GM10248 (cell line): ENCODE results near the gene GSX1.
A peak's percentile ranks its signal among the peaks of the same experiment; 100 is the strongest.

Source experiments
- CTCF ChIA-PET: fragments of 300-600 bp; sonication (Branson Sonifier 250); formaldehyde crosslinking; extraction: SDS; loops from one replicate; lab custom pipeline; 2021; ENCODE audit warnings: antibody characterized with exemption; lab: Yijun Ruan, JAX
- POLR2A ChIA-PET: fragments of 350-650 bp; sonication (Branson Sonifier 250); formaldehyde crosslinking; extraction: SDS; loops from one replicate; lab custom pipeline; 2020; ENCODE audit warnings: antibody characterized with exemption; lab: Yijun Ruan, JAX
- DNase-seq: peaks from one replicate; pipeline ENCODE4 v3.0.0; 2012; ENCODE audit errors: extremely low spot score
- TF ChIP-seq, protein P1 (sequence below): IDR thresholded peaks from 2 replicates; pipeline ENCODE4 v1.5.1; 2012; ENCODE audit warnings: mild to moderate bottlenecking, low read depth; ENCODE audit errors: extremely low read depth, missing control alignments, control extremely low read depth

Gene GSX1

DNA sequence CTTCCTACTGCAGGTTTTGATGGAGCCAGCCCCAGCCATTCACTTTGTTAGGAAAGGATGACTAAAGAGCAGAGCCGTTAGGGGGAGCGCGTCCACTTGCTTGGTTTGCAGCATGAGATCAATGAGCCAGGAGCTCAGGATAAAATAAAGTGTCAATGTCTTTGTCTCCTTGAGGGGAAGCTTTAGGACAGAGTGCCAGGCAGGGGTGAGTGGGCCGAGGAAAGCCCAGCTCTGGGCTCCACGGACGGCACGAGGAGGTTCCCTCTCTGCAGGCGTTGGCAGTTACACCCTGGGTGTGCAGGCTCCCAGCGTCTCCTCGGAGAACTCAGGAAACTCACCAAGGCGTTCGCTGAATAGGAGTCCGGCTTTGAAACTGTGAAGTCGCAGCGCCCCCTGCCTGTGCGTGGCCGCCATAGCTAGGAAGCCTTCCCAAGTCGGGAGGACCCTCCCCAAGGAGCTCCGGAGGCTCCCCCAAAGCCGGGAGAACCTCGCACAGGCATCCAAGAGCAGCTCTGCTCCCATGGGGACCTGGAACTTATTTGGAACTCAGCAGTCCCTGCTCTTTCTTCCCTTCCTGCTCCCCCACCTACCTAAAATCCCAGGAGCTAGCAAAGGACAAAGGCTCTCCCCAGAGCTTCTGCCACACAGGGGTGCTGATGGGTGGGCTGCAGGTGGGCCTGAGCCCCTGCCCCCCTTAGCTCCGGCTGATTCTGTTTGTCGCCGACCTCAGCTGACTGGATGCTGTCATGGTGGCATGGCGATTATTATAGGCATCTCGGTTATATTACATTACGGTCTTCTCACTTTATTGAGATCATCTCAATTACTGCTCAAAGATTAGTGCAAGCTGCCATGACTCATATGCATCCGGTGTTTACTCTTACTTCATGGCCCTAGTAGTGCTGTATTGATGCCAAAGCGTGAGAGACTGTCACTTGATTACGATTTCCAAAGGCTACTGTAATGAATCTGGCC is 34.4 kb downstream of the GSX1 start:
- CTCF ChIA-PET: interaction anchor here (0.7 to 13.3 kb wide), 98 partner anchors 9 to 881 kb away, joined by 3 to 404 read pairs (median 5); partner anchors contain the start of genes CDX2, LNX2 and URAD
- TF ChIP-seq, protein P1, sequence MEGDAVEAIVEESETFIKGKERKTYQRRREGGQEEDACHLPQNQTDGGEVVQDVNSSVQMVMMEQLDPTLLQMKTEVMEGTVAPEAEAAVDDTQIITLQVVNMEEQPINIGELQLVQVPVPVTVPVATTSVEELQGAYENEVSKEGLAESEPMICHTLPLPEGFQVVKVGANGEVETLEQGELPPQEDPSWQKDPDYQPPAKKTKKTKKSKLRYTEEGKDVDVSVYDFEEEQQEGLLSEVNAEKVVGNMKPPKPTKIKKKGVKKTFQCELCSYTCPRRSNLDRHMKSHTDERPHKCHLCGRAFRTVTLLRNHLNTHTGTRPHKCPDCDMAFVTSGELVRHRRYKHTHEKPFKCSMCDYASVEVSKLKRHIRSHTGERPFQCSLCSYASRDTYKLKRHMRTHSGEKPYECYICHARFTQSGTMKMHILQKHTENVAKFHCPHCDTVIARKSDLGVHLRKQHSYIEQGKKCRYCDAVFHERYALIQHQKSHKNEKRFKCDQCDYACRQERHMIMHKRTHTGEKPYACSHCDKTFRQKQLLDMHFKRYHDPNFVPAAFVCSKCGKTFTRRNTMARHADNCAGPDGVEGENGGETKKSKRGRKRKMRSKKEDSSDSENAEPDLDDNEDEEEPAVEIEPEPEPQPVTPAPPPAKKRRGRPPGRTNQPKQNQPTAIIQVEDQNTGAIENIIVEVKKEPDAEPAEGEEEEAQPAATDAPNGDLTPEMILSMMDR: peak; percentile 97
- DNase-seq: peak; percentile 83
- POLR2A ChIA-PET: no interaction called here

DNA sequence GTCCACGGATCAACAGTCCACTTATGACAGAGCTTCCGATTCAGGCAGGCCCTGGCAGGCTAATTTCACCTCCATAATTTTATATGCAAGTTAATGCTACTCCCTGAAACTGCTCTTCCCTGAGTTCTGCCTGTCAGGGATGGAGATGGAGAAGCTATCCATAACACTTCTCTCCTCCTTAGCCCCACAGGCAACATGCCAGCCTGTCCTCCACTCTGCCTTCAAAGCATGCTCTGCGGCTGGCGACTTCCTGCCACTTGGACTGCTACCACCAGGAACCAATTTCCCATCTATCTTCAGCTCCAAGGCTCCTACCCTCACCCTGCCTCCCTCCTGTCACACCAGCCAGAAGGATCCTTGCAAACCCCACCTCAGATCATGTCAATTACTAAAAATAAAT is 35.4 kb downstream of the GSX1 start:
- CTCF ChIA-PET: interaction anchor here (1.1 to 13.3 kb wide), 33 partner anchors 10 to 882 kb away, joined by 3 to 404 read pairs (median 18); partner anchors contain the start of genes CDX2 and URAD
- POLR2A ChIA-PET: no interaction called here
- TF ChIP-seq, protein P1: no peak
- no peak for DNase-seq

DNA sequence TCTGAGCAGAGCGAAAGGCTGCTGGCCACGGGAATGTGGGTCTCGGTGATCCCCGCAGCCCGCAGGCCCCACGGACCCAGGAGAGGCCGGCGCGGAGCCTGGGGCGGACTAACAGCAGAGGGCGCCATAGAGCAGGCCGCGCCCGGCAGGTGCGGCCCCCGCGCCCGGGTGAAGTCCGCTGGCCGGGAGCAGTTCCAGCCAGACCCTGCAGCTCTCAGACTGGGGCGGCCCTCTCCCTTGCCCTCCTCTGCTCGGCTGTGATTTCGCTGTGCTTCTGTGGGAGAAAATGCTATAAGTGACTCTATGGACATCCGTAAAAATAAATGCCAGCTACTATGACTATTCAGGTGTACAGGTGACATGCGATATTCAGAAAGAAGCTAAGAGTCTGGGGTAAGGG is 37.7 kb downstream of the GSX1 start:
- peak; percentile 84 for DNase-seq
- ChIA-PET POLR2A (interaction anchor here (1.1 kb wide), 1 partner anchor 123 kb away, joined by 3 read pairs; no protein-coding TSS in a partner anchor), CTCF (interaction anchor here (0.6 to 13.3 kb wide), 47 partner anchors 8 to 969 kb away, joined by 3 to 404 read pairs (median 5); partner anchors contain the start of genes CDX2 and URAD)
- TF ChIP-seq, protein P1: peak; percentile 80

DNA sequence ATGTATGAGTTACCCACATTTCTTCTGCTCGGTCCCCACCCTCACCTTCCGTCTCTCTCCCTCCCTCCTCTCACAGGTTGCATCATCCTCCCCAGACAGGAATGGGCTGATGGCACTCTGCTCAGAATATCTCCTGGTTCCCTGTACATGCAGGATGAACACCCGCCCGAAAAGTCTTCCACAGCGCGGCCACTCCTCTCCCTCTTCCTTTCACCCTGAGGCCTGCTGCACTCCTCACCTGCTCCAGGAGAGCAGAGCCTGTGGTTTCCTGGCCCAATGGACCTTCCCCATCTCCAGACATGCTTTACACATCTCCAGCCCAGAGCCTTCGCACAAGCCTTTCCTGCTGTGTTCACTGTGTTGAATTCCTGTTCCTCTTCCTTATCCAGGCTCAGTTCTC is 40.9 kb downstream of the GSX1 start:
- DNase-seq: no peak
- TF ChIP-seq, protein P1: no peak
- ChIA-PET CTCF (no interaction called here), POLR2A (no interaction called here)

DNA sequence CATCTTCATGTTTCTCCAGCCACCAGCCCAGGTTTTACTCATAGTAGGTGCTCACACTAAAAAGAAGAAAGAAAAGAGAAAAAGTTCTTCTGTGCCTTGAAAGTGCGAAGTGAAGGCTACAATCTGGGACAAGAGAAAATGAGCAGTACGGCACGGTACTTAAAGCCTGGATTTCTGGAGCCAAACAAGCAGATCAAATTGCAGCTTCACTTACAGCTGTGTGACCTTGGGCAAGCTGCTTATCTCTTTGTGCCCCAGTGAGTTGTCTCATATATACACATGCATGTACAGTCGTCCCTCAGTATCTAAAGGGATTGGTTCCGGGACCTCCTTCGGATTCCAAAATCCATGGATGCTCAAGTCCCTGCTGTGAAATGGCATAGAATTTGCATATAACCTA is 41.8 kb downstream of the GSX1 start:
- TF ChIP-seq, protein P1: no peak
- ChIA-PET CTCF (interaction anchor here (4.2 kb wide), 1 partner anchor 150 kb away, joined by 26 read pairs; no protein-coding TSS in a partner anchor), POLR2A (no interaction called here)
- no peak for DNase-seq

DNA sequence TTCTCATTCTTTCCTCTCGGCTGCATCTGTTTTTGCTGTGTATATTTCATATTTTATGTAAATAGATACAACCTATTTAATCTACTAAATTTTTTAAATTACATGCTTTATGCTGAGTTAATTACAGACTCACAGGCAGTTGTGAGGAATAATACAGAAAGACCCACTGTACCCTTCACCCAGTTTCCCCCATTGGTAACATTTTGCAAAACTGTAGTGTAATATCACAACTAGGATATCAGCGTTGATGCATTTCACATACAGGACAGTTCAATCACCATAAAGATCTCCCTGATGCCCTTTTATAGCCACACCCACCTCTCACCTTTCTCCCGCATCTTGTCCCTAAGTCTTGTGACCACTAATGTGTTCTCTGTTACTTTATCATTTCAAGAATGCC is 43.5 kb downstream of the GSX1 start:
- TF ChIP-seq, protein P1: no peak
- ChIA-PET POLR2A (no interaction called here), CTCF (interaction anchor here (2.2 to 6.8 kb wide), 3 partner anchors 8 to 474 kb away, joined by 8 to 79 read pairs (median 26); no protein-coding TSS in a partner anchor)
- DNase-seq: no peak
